ENCODE results near the gene KCNH2. TPM values are rescaled to one million over a fixed set of nuclear protein-coding genes. Genes with fewer than 3 reads are reported as not detected.

KCNH2 gene
- total and polyA plus RNA-seq, 3 experiments from 2014 or later = 0.11 to 0.63 (median 0.24) TPM

DNA sequence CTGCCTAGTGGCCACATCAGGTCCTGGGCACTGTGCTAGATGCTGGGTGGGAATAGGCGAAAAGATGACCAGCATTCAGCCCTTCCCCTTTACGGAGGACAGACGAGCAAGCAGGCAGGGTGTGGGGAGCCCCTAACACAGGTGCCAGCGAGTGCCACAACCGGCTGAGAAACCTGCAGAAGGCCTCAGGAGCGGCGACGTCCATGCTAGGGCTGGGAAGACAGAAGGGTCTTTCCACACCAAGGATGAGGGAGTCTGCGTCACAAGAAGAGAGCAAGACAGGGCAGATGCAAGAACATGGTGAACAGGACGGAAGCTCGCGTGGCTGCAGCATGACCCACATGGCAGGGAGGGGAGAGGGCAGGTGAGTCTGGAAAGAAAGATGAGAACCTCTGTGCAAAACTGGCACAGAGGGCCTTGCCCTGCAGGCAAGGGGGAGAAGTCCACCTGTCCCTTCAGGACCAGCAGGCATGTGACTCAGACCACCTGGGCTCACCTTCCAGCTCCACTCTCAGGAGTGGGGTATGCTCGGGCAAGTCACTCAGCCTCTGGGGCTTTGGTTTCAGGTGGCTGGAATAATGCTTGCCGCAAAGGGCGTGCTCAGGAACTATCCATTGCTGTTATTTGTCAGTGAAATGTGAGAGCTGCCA, 36.6 kb downstream of the KCNH2 start:
- H3K27me3 Mint-ChIP-seq = peaks cover 2% of the 10 kb centered on the region in 2 donors
- POLR2A ChIA-PET = no interaction called here
- H3K4me1 Mint-ChIP-seq = peaks cover 27 to 48% (median 34%) of the 10 kb centered on the region in 3 donors
- Histone ChIP-seq H3K4me3 (ENCODE audit: low read length) (no peak overlapping the region), H3K27me3 (ENCODE audit: insufficient read depth, low read length, poor library complexity, severe bottlenecking) (no peaks in the 10 kb centered on the region), H3K36me3 (ENCODE audit: insufficient read depth, low read length) (no peaks in the 10 kb centered on the region), H3K9me3 (ENCODE audit: low read length) (no peaks in the 10 kb centered on the region), H3K4me1 (ENCODE audit: insufficient read depth, low read length) (peaks cover 44% of the 10 kb centered on the region), H3K27ac (ENCODE audit: low read depth, low read length) (no peak overlapping the region)
- peak in 1 of 5 donors; percentile 47 for DNase-seq
- H3K36me3 Mint-ChIP-seq = no peaks in the 10 kb centered on the region
- no peak overlapping the region for H3K4me3 Mint-ChIP-seq
- CTCF ChIA-PET = interaction anchor here (0.7 to 0.8 kb wide), 2 partner anchors 21 to 43 kb away, joined by 3 read pairs; no protein-coding TSS in a partner anchor
- H3K9me3 Mint-ChIP-seq = no peaks in the 10 kb centered on the region
- peak overlapping the region in 2 of 8 donors; percentile 12 to 38 for H3K27ac Mint-ChIP-seq

DNA sequence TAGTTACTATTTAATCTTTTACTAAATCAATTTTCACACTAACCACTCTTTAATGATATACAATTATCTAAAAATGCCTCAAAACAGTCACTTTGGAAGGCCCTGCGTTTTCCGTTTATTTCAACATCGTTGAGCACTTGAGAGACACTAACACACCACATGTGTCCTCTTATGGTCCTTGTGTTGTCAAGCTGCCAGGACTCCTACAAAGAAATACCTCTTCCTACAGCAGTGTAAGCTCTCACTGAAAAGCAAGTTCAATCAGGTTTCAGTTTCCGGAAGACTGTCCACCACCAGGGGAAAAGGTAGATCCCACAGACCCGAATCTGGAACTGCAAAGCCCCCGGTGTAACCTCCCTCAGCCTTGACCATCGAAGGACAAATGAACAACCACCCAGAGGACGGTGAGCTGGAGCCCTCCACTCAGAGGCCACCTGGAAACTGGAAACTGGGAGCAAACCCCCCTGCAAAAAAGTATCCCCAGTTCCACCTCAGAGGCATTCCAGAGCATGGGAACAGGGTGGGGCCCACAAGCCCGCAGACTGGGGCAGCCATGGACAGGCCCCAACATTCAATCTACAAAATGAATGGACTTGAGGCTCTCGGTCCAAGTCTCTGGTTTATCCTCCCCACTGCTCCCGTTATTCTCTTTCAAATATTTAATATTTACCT, 37.6 kb downstream of the KCNH2 start:
- Mint-ChIP-seq H3K27me3 (no peaks in the 10 kb centered on the region), H3K4me3 (no peak overlapping the region), H3K9me3 (no peaks in the 10 kb centered on the region), H3K36me3 (no peaks in the 10 kb centered on the region), H3K27ac (no peak overlapping the region), H3K4me1 (peaks cover 27 to 48% (median 34%) of the 10 kb centered on the region in 3 donors)
- Histone ChIP-seq H3K27me3 (ENCODE audit: insufficient read depth, low read length, poor library complexity, severe bottlenecking) (no peaks in the 10 kb centered on the region), H3K4me3 (ENCODE audit: low read length) (no peak overlapping the region), H3K36me3 (ENCODE audit: insufficient read depth, low read length) (no peaks in the 10 kb centered on the region), H3K27ac (ENCODE audit: low read depth, low read length) (no peak overlapping the region), H3K9me3 (ENCODE audit: low read length) (no peaks in the 10 kb centered on the region), H3K4me1 (ENCODE audit: insufficient read depth, low read length) (peaks cover 44% of the 10 kb centered on the region)
- ChIA-PET CTCF (interaction anchor here (3.6 kb wide), 1 partner anchor 42 kb away, joined by 16 read pairs; no protein-coding TSS in a partner anchor), POLR2A (no interaction called here)
- DNase-seq = peak in 1 of 5 donors; percentile 22

DNA sequence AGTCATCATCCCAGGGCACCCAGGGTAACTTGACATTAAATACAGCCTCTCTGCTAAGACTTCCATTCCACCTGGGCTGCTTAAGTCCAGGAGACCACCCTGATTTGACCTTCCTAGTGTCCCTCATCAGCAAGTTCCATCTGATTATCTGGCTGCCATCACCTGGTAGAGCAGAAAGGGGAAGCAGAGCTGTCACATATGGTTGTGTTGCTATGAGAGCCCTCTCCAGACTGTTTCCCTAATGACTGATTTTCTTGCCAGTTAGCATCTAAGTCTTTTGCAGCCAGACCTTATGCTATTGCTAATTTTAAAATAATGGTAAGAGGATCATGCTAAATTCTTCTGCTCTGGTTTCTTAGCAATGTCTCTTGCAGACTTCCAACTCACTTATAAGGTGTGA, 38.7 kb downstream of the KCNH2 start:
- no peaks in the 10 kb centered on the region for H3K27me3 ChIP-seq (ENCODE audit: insufficient read depth, low read length, poor library complexity, severe bottlenecking)
- CTCF ChIA-PET = interaction anchor here (3.6 kb wide), 1 partner anchor 41 kb away, joined by 16 read pairs; no protein-coding TSS in a partner anchor
- H3K27ac ChIP-seq (ENCODE audit: low read depth, low read length) = no peak overlapping the region
- no peaks in the 10 kb centered on the region for H3K27me3 Mint-ChIP-seq
- no peaks in the 10 kb centered on the region for H3K36me3 ChIP-seq (ENCODE audit: insufficient read depth, low read length)
- POLR2A ChIA-PET = no interaction called here
- DNase-seq = no peak
- no peaks in the 10 kb centered on the region for H3K9me3 Mint-ChIP-seq
- no peak overlapping the region for H3K27ac Mint-ChIP-seq
- peaks cover 44% of the 10 kb centered on the region for H3K4me1 ChIP-seq (ENCODE audit: insufficient read depth, low read length)
- no peaks in the 10 kb centered on the region for H3K9me3 ChIP-seq (ENCODE audit: low read length)
- no peak overlapping the region for H3K4me3 ChIP-seq (ENCODE audit: low read length)
- peak overlapping the region in 1 of 7 donors; percentile 20 for H3K4me3 Mint-ChIP-seq
- no peaks in the 10 kb centered on the region for H3K36me3 Mint-ChIP-seq
- H3K4me1 Mint-ChIP-seq = peaks cover 27 to 48% (median 34%) of the 10 kb centered on the region in 3 donors

DNA sequence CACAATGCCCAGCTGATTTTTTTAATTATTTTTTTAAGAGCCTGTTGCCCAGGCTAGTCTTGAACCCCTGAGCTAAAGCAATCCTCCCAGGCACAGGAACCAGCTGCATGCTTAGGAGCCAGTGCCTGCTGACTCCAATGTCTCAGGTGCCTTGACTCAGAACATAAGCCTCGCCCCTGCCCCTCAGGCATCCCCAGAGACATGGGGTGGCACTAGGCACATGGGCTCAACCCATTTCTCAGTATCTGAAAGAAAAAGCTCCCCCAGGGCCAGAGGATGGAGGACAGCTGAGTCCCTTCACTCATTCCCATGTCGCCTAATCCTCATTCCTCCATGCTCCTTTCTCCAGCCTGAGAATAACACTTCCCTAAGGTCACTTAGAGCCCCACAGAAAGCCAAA, 39.1 kb downstream of the KCNH2 start:
- Mint-ChIP-seq H3K27ac (peak overlapping the region in 1 of 8 donors; percentile 32), H3K9me3 (no peaks in the 10 kb centered on the region), H3K36me3 (no peaks in the 10 kb centered on the region), H3K4me1 (peaks cover 27 to 48% (median 34%) of the 10 kb centered on the region in 3 donors), H3K27me3 (no peaks in the 10 kb centered on the region), H3K4me3 (peak overlapping the region in 1 of 7 donors; percentile 20)
- POLR2A ChIA-PET = no interaction called here
- Histone ChIP-seq H3K4me1 (ENCODE audit: insufficient read depth, low read length) (peaks cover 44% of the 10 kb centered on the region), H3K27ac (ENCODE audit: low read depth, low read length) (no peak overlapping the region), H3K27me3 (ENCODE audit: insufficient read depth, low read length, poor library complexity, severe bottlenecking) (no peaks in the 10 kb centered on the region), H3K36me3 (ENCODE audit: insufficient read depth, low read length) (no peaks in the 10 kb centered on the region), H3K4me3 (ENCODE audit: low read length) (no peak overlapping the region), H3K9me3 (ENCODE audit: low read length) (no peaks in the 10 kb centered on the region)
- CTCF ChIA-PET = interaction anchor here (3.6 kb wide), 1 partner anchor 41 kb away, joined by 16 read pairs; no protein-coding TSS in a partner anchor
- no peak for DNase-seq

DNA sequence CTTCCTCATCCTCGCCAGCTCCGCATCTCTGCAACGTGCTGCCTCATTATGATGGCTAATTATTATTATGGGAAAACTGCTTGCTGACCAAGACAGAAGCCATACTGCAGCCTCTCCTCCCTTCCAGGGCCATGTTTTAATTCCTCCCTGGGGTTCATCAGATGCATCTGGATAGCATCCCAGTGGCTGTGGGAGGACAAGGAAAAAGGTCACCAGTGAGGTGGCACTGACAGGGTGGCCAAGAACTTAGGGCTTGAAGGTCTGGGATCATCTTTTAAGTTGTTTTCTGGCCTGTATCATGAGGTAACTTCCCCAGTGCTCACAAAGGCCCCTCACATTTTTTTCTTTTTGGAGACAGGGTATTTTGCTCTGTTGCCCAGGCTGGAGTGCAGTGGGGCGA, 39.6 kb downstream of the KCNH2 start:
- Histone ChIP-seq H3K36me3 (ENCODE audit: insufficient read depth, low read length) (no peaks in the 10 kb centered on the region), H3K27ac (ENCODE audit: low read depth, low read length) (no peak overlapping the region), H3K9me3 (ENCODE audit: low read length) (no peaks in the 10 kb centered on the region), H3K27me3 (ENCODE audit: insufficient read depth, low read length, poor library complexity, severe bottlenecking) (no peaks in the 10 kb centered on the region), H3K4me3 (ENCODE audit: low read length) (peak overlapping the region; percentile 13), H3K4me1 (ENCODE audit: insufficient read depth, low read length) (peaks cover 44% of the 10 kb centered on the region)
- H3K9me3 Mint-ChIP-seq = no peaks in the 10 kb centered on the region
- H3K36me3 Mint-ChIP-seq = no peaks in the 10 kb centered on the region
- H3K4me1 Mint-ChIP-seq = peaks cover 27 to 48% (median 34%) of the 10 kb centered on the region in 3 donors
- CTCF ChIA-PET = interaction anchor here (1.4 to 3.6 kb wide), 2 partner anchors 30 to 40 kb away, joined by 3 to 16 read pairs; no protein-coding TSS in a partner anchor
- peak overlapping the region in 1 of 8 donors; percentile 32 for H3K27ac Mint-ChIP-seq
- POLR2A ChIA-PET = no interaction called here
- no peaks in the 10 kb centered on the region for H3K27me3 Mint-ChIP-seq
- DNase-seq = no peak
- peak overlapping the region in 5 of 7 donors; percentile 73 to 80 (median 75) for H3K4me3 Mint-ChIP-seq

DNA sequence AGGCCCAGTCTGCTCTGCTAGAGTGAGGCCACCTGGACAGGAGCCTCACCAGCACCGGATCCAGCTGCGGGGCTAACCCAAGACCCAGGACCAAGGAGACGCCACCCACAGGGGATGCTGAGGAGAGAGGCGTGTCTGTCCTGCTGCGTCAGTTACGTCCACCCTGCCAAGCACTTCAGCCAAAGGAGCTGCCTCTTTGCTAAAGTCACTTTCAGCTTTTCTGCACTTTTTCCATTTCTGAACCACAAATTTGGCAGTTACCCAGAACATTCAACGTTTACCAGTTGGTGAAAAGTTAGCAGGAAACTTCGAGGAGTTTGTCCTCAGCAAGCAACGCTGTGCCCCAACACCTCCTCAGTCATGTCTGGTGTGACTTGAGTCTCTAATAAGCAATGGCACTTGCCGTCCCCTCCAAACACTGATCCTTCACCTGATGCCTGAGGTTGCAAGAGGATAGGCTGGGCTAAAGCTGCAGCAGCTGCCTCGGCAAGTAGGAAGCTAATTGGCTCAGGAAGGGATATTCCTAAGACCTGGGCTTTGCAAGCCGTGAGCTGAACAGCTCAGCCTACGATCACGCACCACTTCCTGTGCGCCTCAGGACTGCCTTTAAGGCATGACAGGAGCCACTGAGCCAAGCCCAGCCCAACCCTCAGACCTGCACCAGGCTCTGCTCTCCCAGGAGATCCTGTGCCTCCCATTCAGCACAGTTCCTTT, 40.1 kb downstream of the KCNH2 start:
- Histone ChIP-seq H3K27ac (ENCODE audit: low read depth, low read length) (no peak overlapping the region), H3K27me3 (ENCODE audit: insufficient read depth, low read length, poor library complexity, severe bottlenecking) (no peaks in the 10 kb centered on the region), H3K36me3 (ENCODE audit: insufficient read depth, low read length) (no peaks in the 10 kb centered on the region), H3K4me3 (ENCODE audit: low read length) (peak overlapping the region; percentile 13), H3K4me1 (ENCODE audit: insufficient read depth, low read length) (peaks cover 44% of the 10 kb centered on the region), H3K9me3 (ENCODE audit: low read length) (no peaks in the 10 kb centered on the region)
- CTCF ChIA-PET = interaction anchor here (1.2 to 3.6 kb wide), 4 partner anchors 29 to 47 kb away, joined by 3 to 16 read pairs (median 4); no protein-coding TSS in a partner anchor
- POLR2A ChIA-PET = interaction anchor here (0.6 kb wide), 1 partner anchor 302 kb away, joined by 3 read pairs; no protein-coding TSS in a partner anchor
- H3K9me3 Mint-ChIP-seq = no peaks in the 10 kb centered on the region
- no peaks in the 10 kb centered on the region for H3K36me3 Mint-ChIP-seq
- H3K4me1 Mint-ChIP-seq = peaks cover 27 to 42% (median 30%) of the 10 kb centered on the region in 3 donors
- DNase-seq = peak in 1 of 5 donors; percentile 24
- H3K4me3 Mint-ChIP-seq = peak overlapping the region in 6 of 7 donors; percentile 50 to 80 (median 74)
- no peaks in the 10 kb centered on the region for H3K27me3 Mint-ChIP-seq
- H3K27ac Mint-ChIP-seq = peak overlapping the region in 6 of 8 donors; percentile 7 to 76 (median 58)

DNA sequence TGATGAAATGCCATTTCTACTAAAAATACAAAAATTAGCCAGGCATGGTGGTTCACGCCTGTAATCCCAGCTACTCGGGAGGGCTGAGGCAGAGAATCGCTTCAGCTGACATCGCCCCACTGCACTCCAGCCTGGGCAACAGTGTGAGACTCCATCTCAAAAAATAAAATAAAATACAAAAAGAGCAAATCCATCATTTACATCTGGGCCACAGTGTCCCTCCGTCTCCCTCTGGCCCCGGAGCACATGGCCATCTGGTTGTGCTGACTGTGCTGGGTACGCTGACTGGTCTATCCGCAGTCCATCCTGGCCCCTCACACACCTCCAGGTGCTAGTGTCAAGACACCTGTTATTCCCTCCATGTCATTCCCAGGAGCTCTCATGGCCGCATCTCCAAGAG, 42.1 kb downstream of the KCNH2 start:
- H3K4me1 Mint-ChIP-seq = peaks cover 19 to 28% (median 20%) of the 10 kb centered on the region in 3 donors

More for the DNA sequence above, 42.1 kb downstream of the KCNH2 start:
- H3K27ac ChIP-seq (ENCODE audit: low read depth, low read length) = no peak overlapping the region
- H3K27me3 ChIP-seq (ENCODE audit: insufficient read depth, low read length, poor library complexity, severe bottlenecking) = no peaks in the 10 kb centered on the region
- H3K36me3 Mint-ChIP-seq = no peaks in the 10 kb centered on the region
- H3K4me3 Mint-ChIP-seq = no peak overlapping the region
- no peaks in the 10 kb centered on the region for H3K9me3 Mint-ChIP-seq
- no peak overlapping the region for H3K4me3 ChIP-seq (ENCODE audit: low read length)
- H3K4me1 ChIP-seq (ENCODE audit: insufficient read depth, low read length) = peaks cover 30% of the 10 kb centered on the region
- H3K36me3 ChIP-seq (ENCODE audit: insufficient read depth, low read length) = no peaks in the 10 kb centered on the region
- H3K27ac Mint-ChIP-seq = no peak overlapping the region
- DNase-seq = no peak
- ChIA-PET POLR2A (no interaction called here), CTCF (no interaction called here)
- no peaks in the 10 kb centered on the region for H3K9me3 ChIP-seq (ENCODE audit: low read length)
- no peaks in the 10 kb centered on the region for H3K27me3 Mint-ChIP-seq
